HG03460 (cell line): ENCODE data around the gene GNB3.
A peak's percentile ranks its signal among the peaks of the same experiment; 100 is the strongest.
"Not testable (repeated sequence)": the region's sequence is repeated elsewhere in the genome, so short reads cannot be mapped to it uniquely, and the experiment has no call there.

Experiments
- ATAC-seq: cut with Tn5 transposase; IDR thresholded peaks from one replicate; pipeline ENCODE4 v1.9.1; 2021; ENCODE audit not compliant: unreplicated experiment

GNB3 gene

GRCh38 chr12:6874015-6874368 is 33.3 kb downstream of the GNB3 start:
- ATAC-seq = not testable (repeated sequence)

GRCh38 chr12:6879824-6880223 is 39.1 kb downstream of the GNB3 start:
- not testable (repeated sequence) for ATAC-seq

GRCh38 chr12:6883252-6883651 is 42.5 kb downstream of the GNB3 start:
- no peak for ATAC-seq

- no peak for ATAC-seq
Observed at GRCh38 chr12:6883683-6884082, 43.0 kb downstream of the GNB3 start.

- no peak for ATAC-seq
Observed at GRCh38 chr12:6884539-6884938, 43.8 kb downstream of the GNB3 start.

GRCh38 chr12:6886206-6886999 is 45.7 kb downstream of the GNB3 start:
- ATAC-seq = not testable (repeated sequence)

- no peak for ATAC-seq
Observed at GRCh38 chr12:6887460-6887859, 46.7 kb downstream of the GNB3 start.

- ATAC-seq = no peak
Observed at GRCh38 chr12:6888360-6888759, 47.6 kb downstream of the GNB3 start.

- not testable (repeated sequence) for ATAC-seq
Observed at GRCh38 chr12:6888794-6889193, 48.1 kb downstream of the GNB3 start.

- ATAC-seq = not testable (repeated sequence)
Observed at GRCh38 chr12:6889775-6890573, 49.2 kb downstream of the GNB3 start.

GRCh38 chr12:6890789-6891645 is 50.3 kb downstream of the GNB3 start:
- ATAC-seq = peak; percentile 92

GRCh38 chr12:6891646-6892001 is 50.9 kb downstream of the GNB3 start:
- ATAC-seq = peak; percentile 4

GRCh38 chr12:6892683-6893082 is 52.0 kb downstream of the GNB3 start:
- not testable (repeated sequence) for ATAC-seq

- no peak for ATAC-seq
Observed at GRCh38 chr12:6894321-6894720, 53.6 kb downstream of the GNB3 start.
